Vagina (tissue), 2 donors: ENCODE data around the gene CENPM.

Experiments
- POLR2A ChIP-seq, 2 donors: fragments of 450-650 bp; IDR thresholded peaks; one replicate each; pipeline ENCODE4 v1.6.1; 2017; ENCODE audit warnings: antibody characterized with exemption in 2 of 2, mild to moderate bottlenecking in 2 of 2, moderate library complexity in 2 of 2
- POLR2AphosphoS5 ChIP-seq, 2 donors: sonication (generic); formaldehyde crosslinking; IDR thresholded peaks; one replicate each; pipeline ENCODE4 v1.9.0; 2017; ENCODE audit warnings: antibody characterized with exemption in 2 of 2, mild to moderate bottlenecking in 2 of 2, low read depth in 1 of 2; ENCODE audit not compliant: insufficient read depth in 1 of 2
- TF ChIP-seq, protein P1 (sequence below), 3 experiments: fragments of 450-650 bp in 2 of 3; fragments of 200-600 bp in 1 of 3; sonication (generic) in 1 of 3; IDR thresholded peaks; one replicate each; pipeline ENCODE4 v1.5.1; 2017 to 2019; ENCODE audit warnings: antibody characterized with exemption in 3 of 3, mild to moderate bottlenecking in 2 of 3, moderate library complexity in 2 of 3

DNA sequence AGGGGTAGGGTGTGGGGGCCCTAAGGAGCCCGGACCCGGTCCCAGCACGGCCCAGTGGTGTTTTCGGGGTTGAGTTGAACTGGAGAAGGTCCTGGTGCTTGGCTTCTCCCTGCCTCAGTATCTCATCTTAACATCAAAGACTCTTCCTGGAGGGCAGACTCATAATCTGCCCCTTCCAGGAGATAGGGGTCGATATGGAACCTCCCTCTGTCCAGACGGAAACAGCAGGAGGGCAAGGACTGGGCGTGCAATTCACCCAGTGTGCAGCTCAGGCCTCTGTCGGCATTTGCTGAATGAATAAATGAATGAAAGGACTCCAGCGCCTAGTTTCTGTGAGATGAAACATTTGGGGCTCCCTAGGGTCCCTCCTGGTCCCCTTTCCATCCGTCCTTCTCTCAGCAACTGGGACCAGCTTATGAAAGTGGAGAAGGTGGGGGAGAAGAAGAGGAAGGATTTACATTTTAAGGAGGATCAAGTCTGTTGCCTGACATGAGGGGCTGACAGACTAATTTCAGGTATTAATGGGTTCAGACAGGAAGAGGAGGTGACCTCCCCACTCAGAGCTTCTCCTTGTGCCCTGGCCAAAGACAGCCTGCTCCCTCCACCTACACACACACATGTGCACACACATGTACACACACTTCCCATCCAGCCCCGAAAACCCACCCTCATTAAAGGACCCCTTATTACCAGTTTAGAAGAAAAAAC lies 31.0 kb downstream of the CENPM start:
- TF ChIP-seq, protein P1, sequence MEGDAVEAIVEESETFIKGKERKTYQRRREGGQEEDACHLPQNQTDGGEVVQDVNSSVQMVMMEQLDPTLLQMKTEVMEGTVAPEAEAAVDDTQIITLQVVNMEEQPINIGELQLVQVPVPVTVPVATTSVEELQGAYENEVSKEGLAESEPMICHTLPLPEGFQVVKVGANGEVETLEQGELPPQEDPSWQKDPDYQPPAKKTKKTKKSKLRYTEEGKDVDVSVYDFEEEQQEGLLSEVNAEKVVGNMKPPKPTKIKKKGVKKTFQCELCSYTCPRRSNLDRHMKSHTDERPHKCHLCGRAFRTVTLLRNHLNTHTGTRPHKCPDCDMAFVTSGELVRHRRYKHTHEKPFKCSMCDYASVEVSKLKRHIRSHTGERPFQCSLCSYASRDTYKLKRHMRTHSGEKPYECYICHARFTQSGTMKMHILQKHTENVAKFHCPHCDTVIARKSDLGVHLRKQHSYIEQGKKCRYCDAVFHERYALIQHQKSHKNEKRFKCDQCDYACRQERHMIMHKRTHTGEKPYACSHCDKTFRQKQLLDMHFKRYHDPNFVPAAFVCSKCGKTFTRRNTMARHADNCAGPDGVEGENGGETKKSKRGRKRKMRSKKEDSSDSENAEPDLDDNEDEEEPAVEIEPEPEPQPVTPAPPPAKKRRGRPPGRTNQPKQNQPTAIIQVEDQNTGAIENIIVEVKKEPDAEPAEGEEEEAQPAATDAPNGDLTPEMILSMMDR (IDR thresholded peaks at IDR 0.05) = no peak
- TF ChIP-seq POLR2A (IDR thresholded peaks at IDR 0.05) = no peak
- no peak for TF ChIP-seq POLR2AphosphoS5 (IDR thresholded peaks at IDR 0.05; ENCODE audit: insufficient read depth in 1 of 2, low read depth in 1 of 2)
